CMK (cell line): ENCODE results near the gene CTSH.
"Not testable (repeated sequence)": the region's sequence is repeated elsewhere in the genome, so short reads cannot be mapped to it uniquely, and the experiment has no call there.

Experiments used
- DNase-seq: peaks from one replicate; pipeline ENCODE4 v3.0.0-alpha.2; 2010; ENCODE audit warnings: low read depth

CTSH gene

DNA sequence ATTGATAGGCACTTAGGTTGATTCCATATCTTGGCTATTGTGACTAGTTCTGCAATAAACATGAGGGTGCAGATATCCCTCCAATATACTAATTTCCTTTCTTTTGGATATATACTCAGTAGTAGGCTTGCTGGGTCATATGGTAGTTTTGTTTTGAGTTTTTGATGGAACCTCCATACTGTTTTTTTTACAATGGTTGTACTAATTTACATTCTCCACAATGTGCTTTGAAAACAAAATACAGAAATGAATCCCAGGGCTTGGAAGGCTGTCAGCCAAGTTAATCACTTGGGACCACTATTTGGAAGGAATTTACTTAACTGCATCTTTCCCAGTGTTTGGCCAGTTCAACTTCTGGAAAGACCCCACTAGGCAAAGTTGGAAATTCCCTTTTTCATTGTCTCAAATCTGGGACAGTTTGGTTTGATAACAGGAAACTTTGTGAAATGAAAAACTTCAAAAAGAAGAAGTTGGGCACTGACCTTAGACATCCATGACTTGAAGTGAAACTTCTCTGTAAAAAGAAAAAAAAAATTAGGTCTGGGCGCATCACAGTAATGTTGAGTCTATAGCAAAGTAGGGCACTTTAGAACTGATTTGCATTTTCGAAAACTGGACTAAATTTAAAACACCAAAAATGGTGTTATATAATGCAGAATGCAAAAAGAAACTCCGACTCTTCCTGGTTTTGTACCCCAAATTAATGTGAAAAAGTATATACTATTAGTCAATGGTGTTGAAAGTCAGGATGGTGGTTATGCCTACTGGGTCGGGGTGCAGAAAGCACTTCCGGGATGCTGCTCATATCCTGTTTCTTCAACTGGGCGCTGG lies 6.0 kb downstream of the CTSH start:
- no peak for DNase-seq

DNA sequence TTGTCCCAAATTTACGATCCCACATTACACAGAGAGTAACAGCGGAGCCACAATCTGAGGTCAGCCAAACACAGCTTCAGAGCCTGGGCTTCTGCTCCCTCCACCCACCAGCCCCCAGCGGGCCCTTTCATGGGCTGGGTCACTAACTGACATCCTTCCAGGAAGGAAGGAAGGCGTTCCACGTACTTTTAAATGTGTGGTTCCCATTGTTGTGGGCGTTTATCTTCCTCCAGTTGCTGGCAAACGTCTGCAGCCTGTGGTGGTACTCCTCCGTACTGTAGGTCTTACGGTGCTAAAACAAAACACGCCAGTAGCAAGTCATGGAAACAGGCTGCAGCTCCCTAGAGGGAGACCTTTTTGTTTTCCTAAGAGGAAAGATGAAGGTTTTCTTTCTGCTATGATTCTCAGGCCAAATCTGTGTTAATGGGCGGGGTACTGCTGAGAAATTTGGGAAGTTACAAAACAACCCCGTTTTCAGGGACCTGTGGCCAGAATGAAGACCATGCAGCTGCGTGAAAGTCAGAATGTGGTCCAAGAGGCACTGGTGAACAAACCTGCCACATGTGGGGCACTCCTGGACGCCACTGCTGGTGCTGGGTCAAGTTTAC lies 7.6 kb downstream of the CTSH start:
- peak; percentile 64 for DNase-seq

DNA sequence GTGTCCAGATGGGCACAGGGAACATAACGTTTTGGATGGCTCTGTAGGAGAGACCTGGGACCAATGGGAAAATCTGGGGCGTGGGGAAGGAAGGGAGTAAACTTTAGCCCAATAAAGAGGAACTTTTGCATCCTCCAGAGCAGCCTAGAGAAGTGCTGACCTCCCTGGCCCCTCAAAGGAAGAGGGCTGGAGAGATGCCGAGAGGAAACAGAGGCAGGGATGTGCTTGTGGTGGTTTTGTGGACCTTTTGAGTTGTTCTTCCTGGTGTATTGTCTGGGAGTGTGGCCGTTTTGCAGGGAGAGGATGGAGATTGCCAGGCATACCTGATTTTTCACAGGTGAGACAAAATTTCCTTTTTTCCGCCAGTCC lies 10.2 kb downstream of the CTSH start:
- DNase-seq, result no peak

GRCh38 chr15:78933823-78934654 lies 10.8 kb downstream of the CTSH start:
- DNase-seq, result no peak

- DNase-seq, result no peak
Measured at GRCh38 chr15:78933187-78933822, 11.5 kb downstream of the CTSH start.

- DNase-seq, result no peak
Measured at GRCh38 chr15:78932258-78932808, 12.5 kb downstream of the CTSH start.

- DNase-seq, result no peak
Measured at GRCh38 chr15:78931439-78932257, 13.2 kb downstream of the CTSH start.

- DNase-seq, result no peak
Measured at GRCh38 chr15:78930577-78931388, 14.1 kb downstream of the CTSH start.

DNA sequence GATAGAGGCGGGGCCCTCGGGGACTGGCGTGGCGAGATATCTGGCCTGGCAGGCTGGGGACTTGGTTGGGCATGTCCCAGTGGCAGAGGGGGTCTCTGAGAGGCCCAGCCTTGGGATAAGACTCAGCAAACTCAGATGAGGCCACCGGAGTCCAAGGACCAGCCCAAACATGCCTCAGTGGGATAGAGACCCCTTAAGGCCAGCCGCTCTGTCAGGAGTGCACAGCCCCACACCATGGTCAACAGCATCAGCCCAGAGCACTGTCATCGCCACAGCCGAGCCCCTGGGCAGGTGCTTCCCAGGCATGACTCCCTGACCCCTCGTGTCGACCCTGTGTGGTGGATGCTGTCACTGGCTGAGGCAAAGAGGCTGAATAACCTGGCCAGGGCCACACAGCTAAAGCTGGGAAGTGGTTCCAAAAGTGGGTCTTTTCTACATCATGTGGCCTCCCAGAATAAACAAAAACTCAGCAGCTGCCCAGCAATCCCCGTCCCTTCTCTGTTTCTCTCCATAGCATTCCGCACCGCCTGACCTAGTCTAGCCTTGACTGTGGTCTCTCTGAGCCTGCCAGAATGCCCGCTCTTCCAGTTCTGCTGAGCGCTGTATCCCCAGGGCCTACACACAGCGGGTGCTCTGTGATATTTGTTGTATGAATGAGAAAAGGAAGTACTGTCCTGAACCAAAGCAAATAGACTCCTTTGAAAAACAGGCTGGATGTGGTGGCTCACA lies 15.1 kb downstream of the CTSH start:
- no peak for DNase-seq

DNA sequence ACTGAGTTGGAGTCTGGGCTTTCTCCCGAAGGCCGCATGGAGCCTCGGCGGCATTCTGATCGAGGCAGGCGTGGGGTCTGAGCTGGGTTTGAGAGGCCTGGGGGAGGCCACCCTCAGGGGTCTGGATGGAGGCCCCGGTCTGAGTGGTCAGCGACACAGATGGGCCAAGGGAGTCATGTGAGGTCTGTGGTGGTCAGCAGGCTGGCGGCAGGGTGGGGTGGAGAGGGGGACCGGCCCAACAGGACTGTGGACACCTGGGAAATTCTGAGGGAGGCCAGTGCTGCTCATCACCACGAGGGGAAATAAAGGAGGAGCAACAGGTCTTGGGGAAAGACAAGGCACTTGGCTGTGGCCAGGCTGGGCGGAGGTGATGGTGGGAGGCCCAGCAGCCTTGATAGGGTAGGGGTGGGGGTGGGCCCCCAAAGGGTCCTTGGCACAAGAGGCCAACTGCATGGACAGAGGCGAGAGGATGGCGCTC lies 16.2 kb downstream of the CTSH start:
- DNase-seq, result no peak

- not testable (repeated sequence) for DNase-seq
Measured at GRCh38 chr15:78928176-78928575, 16.7 kb downstream of the CTSH start.

GRCh38 chr15:78927077-78927790 lies 17.6 kb downstream of the CTSH start:
- no peak for DNase-seq

GRCh38 chr15:78925956-78926743 lies 18.7 kb downstream of the CTSH start:
- no peak for DNase-seq

DNA sequence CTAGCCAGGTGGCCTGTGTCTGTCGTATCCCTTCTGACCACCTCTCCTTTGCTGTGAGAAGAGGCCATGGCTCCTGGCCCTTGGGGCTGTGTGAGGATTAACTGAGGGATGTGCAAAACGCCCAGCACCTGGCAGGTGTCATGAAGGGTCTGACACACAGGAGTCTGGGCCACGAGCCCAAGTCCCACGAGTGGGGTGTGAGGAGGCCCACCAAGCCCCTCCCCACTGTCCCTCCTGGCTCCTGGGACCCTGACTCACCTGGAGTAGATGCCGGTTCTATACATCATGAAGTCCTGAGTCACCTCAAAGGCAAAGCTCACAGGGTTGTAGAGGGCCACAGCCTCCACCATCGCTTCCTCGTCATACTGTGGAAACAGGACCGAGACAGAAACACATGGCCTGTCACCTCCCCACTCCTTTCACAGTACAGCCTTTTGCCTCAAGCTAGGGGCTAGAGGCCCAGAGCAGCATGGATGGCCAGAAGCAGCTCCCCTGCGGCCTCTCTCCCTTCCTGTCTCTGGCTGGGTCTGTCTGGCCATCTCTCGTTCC lies 19.7 kb downstream of the CTSH start:
- DNase-seq, result no peak

- no peak for DNase-seq
Measured at GRCh38 chr15:78923480-78924360, 21.1 kb downstream of the CTSH start.

GRCh38 chr15:78923015-78923414 lies 21.8 kb downstream of the CTSH start:
- DNase-seq, result no peak

DNA sequence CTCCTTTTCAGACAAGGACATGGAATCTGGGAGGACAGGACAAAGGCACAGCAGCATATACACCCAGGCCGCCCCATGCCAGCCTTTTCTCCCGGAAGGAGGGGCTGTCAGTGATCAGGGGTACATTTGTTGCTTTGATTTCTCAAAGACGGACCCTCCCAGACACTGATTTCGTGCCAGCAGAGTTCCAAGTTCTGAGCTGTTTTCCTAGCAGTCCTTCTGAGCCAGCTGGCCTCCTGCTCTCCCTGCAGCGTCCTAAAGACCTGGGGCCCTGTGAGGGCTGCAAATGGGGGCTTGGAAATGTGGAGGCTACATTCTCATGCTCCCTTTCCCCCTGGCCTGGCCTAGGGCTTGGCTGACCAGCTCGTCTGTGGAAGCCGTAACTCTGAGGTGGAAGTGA lies 22.3 kb downstream of the CTSH start:
- DNase-seq, result no peak
